ENCODE results near the gene TFCP2. TPM values are rescaled to one million over a fixed set of nuclear protein-coding genes. Genes with fewer than 3 reads are reported as not detected.

The TFCP2 gene
- total and polyA plus RNA-seq, 2 of the 13 experiments (the other 11 are each of a cell fraction or from before 2014, with no cell fraction given) = 7.6 to 10.0 TPM

GRCh38 chr12:51139292-51139844 is 33.6 kb downstream of the TFCP2 start:
- 98% methylated on average over 3 of the region's 3 CpGs for WGBS (ENCODE audit: low lambda C conversion rate)
- FAIRE-seq = no peak
- peaks cover 2% of the 10 kb centered on the region for H3K79me2 ChIP-seq (ENCODE audit: insufficient read depth, low read length)
- no peak overlapping the region for H2AFZ ChIP-seq (ENCODE audit: low read length)
- no peak for DNase-seq (ENCODE audit: low spot score)
- H3K27me3 ChIP-seq (ENCODE audit: control insufficient read depth in 1 of 2, insufficient read depth in 2 of 2, low read length in 2 of 2) = no peaks in the 10 kb centered on the region
- no peak overlapping the region for H3K4me2 ChIP-seq (ENCODE audit: low read depth, low read length)
- H3K9ac ChIP-seq (ENCODE audit: insufficient read depth, low read depth, low read length) = no peak overlapping the region
- ATAC-seq = no peak
- POLR2A ChIA-PET = no interaction called here
- intact Hi-C loops (cut with micrococcal nuclease; ENCODE audit: unreplicated experiment) = no loop called here
- no peak overlapping the region for H3K27ac ChIP-seq (ENCODE audit: extremely low read length, insufficient read depth, low read length)
- in situ Hi-C loops (cut with HindIII; ENCODE audit: extremely low pct_ligation_motif_present, low pct_unique_long_range_greater_than_20kb) = no loop called here
- no TSS peak for BruUV-seq (replicated peaks)
- CTCF ChIA-PET (ENCODE audit: low intra/inter-chr PET ratio, low total read pairs) = no interaction called here
- TF ChIP-seq MAFK (conservative IDR thresholded peaks at IDR 0.05 in 1 of 2, IDR thresholded peaks at IDR 0.05 in 1 of 2; ENCODE audit: low read length in 2 of 2) = peak; percentile 43 to 79; a peak in 3 of 4 replicates
- TF ChIP-seq ZNF441 (CRISPR knock-in tag; IDR thresholded peaks at IDR 0.05; ENCODE audit: borderline replicate concordance) = no peak
- peak; percentile 58 for TF ChIP-seq MAFF (IDR thresholded peaks at IDR 0.05; ENCODE audit: low read depth, low read length)
- TF ChIP-seq THRA (CRISPR knock-in tag; IDR thresholded peaks at IDR 0.05; ENCODE audit: borderline replicate concordance) = no peak
- TF ChIP-seq ZC3H13 (CRISPR knock-in tag; IDR thresholded peaks at IDR 0.05) = no peak
- TF ChIP-seq TCF12 (IDR thresholded peaks at IDR 0.05) = no peak
- TF ChIP-seq TCF12 (CRISPR knock-in tag; IDR thresholded peaks at IDR 0.05) = no peak
- TF ChIP-seq ZNF891 (CRISPR knock-in tag; IDR thresholded peaks at IDR 0.05) = no peak
- no peak for TF ChIP-seq TEF (CRISPR knock-in tag; IDR thresholded peaks at IDR 0.05)
- TF ChIP-seq SRSF9 (IDR thresholded peaks at IDR 0.05; ENCODE audit: borderline replicate concordance, insufficient read depth, low read depth, low read length, poor library complexity, severe bottlenecking) = no peak
- TF ChIP-seq ZNF382 (CRISPR knock-in tag; IDR thresholded peaks at IDR 0.05; ENCODE audit: borderline replicate concordance) = no peak
- H3K4me3 ChIP-seq (replicated peaks in 1 of 3; ENCODE audit: insufficient read depth in 1 of 3, low read depth in 2 of 3, low read length in 3 of 3) = no peak overlapping the region
- H3K36me3 ChIP-seq (replicated peaks in 1 of 2; ENCODE audit: control insufficient read depth in 1 of 2, insufficient read depth in 2 of 2, low read length in 2 of 2) = peaks cover 3 to 8% of the 10 kb centered on the region in 2 experiments; a peak in 2 of 5 replicates
- H3K4me1 ChIP-seq (ENCODE audit: insufficient read depth, low read length) = no peaks in the 10 kb centered on the region
- no peaks in the 10 kb centered on the region for H4K20me1 ChIP-seq (ENCODE audit: insufficient read depth, low read length)
- H3K9me3 ChIP-seq (ENCODE audit: low read length) = no peaks in the 10 kb centered on the region

Measured in HepG2 (cell line).